GM18519 (cell line): ENCODE results near the gene MCCC2.
"Not testable (repeated sequence)": the region's sequence is repeated elsewhere in the genome, so short reads cannot be mapped to it uniquely, and the experiment has no call there.

Experiments
- ATAC-seq: cut with Tn5 transposase; IDR thresholded peaks from one replicate; pipeline ENCODE4 v1.9.1; 2021; ENCODE audit warnings: mild to moderate bottlenecking, moderate library complexity; ENCODE audit not compliant: unreplicated experiment, low FRiP score

MCCC2 gene

GRCh38 chr5:71586941-71587765 is at the start of gene MCCC2:
TSS of gene MCCC2 (plus strand) at chr5:71587340. CDS start at chr5:71587426, 86 bp downstream.
- peak; percentile 93 for ATAC-seq

GRCh38 chr5:71537687-71538086 is 49.5 kb upstream of the MCCC2 start:
- ATAC-seq, result no peak

GRCh38 chr5:71550885-71551284 is 36.3 kb upstream of the MCCC2 start:
- not testable (repeated sequence) for ATAC-seq

- not testable (repeated sequence) for ATAC-seq
These were observed 35.6 kb upstream of the MCCC2 start for GRCh38 chr5:71551582-71551981.

GRCh38 chr5:71552026-71552749 is 35.0 kb upstream of the MCCC2 start:
- ATAC-seq, result not testable (repeated sequence)

- ATAC-seq, result no peak
These were observed 24.0 kb upstream of the MCCC2 start for GRCh38 chr5:71563161-71563560.

- no peak for ATAC-seq
These were observed 22.2 kb upstream of the MCCC2 start for GRCh38 chr5:71564895-71565294.

- ATAC-seq, result no peak
These were observed 17.2 kb upstream of the MCCC2 start for GRCh38 chr5:71569748-71570509.

- not testable (repeated sequence) for ATAC-seq
These were observed 15.3 kb upstream of the MCCC2 start for GRCh38 chr5:71571811-71572210.

- no peak for ATAC-seq
These were observed 13.5 kb upstream of the MCCC2 start for GRCh38 chr5:71573591-71573990.

GRCh38 chr5:71575588-71575987 is 11.6 kb upstream of the MCCC2 start:
- not testable (repeated sequence) for ATAC-seq

- ATAC-seq, result no peak
These were observed 10.9 kb upstream of the MCCC2 start for GRCh38 chr5:71576241-71576640.

GRCh38 chr5:71577839-71578238 is 9.3 kb upstream of the MCCC2 start:
- ATAC-seq, result not testable (repeated sequence)

- ATAC-seq, result no peak
These were observed 4.1 kb upstream of the MCCC2 start for GRCh38 chr5:71582945-71583584.

GRCh38 chr5:71586052-71586940 is 844 bp upstream of the MCCC2 start:
- ATAC-seq, result no peak

- no peak for ATAC-seq
These were observed 809 bp downstream of the MCCC2 start for GRCh38 chr5:71587766-71588532.

GRCh38 chr5:71588533-71588885 is 1.4 kb downstream of the MCCC2 start:
- no peak for ATAC-seq

- no peak for ATAC-seq
These were observed 2.8 kb downstream of the MCCC2 start for GRCh38 chr5:71589903-71590302.

- no peak for ATAC-seq
These were observed 4.0 kb downstream of the MCCC2 start for GRCh38 chr5:71591100-71591499.
